ENCODE results near the gene LGALS7B.
"Not testable (repeated sequence)": the region's sequence is repeated elsewhere in the genome, so short reads cannot be mapped to it uniquely, and the experiment has no call there.

LGALS7B gene

DNA sequence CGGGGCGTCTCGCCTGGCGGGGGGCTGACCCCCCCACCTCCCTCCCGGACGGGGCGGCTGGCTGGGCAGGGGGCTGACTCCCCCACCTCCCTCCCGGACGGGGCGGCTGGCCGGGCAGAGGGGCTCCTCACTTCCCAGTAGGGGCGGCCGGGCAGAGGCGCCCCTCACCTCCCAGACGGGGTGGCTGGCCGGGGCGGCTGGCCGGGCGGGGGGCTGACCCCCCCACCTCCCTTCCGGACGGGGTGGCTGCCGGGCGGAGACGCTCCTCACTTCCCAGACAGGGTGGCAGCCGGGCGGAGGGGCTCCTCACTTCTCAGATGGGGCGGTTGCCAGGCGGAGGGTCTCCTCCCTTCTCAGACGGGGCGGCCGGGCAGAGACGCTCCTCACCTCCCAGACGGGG is 8.8 kb downstream of the LGALS7B start:
- not testable (repeated sequence) for DNase-seq (ENCODE audit: low read depth)

DNA sequence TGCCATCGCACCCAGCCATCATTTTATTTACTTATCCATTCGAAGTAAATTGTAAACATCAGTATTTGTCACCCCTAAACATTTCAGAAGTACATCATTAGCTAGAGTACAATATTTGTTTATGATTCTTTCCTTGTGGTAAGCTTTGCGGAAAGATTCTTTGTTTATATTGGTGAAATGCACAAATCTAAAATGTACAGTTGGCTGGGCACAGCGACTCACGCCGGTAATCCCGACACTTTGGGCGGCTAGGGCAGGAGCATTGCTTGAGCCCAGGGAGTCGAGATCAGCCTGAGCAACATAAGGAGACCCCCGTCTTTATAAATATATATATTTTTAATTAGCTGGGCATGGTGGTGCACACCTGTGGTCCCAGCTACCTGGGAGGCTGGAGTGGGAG is 10.1 kb downstream of the LGALS7B start:
- DNase-seq (ENCODE audit: low read depth): no peak

DNA sequence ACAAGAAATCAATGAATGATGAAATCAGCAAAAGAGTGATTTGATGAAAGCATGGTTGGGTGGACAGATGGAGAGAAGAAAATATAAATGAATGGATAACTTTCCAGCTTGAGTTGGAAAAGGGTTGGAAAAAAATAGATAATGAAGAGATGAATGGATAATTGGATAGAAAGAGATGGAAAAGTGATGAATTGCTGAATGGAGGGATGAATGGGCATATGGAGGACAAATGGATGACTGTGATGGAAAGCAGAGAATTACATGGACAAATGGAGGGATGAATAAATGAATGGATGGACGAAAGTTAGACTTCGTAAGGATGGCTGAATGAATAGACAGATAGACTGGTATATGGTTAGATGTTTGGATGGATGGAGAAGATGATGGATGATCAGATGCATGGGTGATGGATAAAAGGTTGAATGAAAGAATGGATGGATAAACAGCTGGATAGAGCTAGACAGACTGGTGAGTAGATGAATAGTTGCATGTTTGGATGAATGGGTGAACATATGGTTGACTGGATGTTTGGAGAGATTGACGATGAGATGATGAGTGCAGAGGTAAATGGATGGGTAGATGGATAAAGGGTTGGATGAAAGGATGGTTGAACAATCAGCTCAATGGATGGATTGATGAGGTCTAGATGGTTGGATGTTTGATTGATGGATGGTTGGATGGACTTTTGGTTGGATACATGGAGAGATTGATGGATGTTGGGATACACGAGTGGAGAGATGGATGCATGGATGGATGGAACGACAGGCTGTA is 11.8 kb downstream of the LGALS7B start:
- DNase-seq (ENCODE audit: low read depth): no peak

DNA sequence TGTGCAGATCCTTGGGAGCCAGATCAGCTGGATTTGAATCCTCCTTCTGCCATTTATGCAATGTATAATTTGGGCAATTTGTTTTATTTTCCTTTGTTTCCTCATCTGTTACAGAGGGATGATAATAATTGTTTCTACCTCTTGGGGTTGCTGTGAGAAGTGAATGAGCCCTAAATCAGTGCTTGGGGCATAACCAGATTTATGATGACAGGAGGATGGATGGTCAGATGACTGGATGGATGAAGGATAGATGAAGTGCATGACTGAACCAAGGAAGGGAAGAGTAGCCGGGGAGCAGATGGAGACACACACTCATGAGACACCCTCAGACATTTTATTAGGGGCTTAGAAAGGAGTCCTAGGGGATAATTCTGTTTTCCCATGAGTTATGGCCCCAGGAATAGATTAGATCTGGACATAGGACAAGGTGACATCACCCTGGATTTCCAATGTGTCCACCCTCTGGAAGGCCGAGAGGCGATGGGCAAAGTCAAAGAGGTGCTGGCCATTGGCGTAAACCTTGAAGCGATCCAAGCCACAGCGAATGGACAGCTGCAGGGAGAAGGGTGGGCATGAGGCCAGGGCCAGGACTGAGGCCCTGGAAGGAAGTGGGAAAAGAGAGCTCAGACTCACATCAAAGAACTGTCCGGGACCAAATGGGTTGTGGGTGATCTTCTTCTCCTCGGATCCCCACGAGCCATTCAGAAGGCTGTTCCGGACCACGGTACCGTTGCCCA is 12.5 kb downstream of the LGALS7B start:
- DNase-seq (ENCODE audit: low read depth): no peak

DNA sequence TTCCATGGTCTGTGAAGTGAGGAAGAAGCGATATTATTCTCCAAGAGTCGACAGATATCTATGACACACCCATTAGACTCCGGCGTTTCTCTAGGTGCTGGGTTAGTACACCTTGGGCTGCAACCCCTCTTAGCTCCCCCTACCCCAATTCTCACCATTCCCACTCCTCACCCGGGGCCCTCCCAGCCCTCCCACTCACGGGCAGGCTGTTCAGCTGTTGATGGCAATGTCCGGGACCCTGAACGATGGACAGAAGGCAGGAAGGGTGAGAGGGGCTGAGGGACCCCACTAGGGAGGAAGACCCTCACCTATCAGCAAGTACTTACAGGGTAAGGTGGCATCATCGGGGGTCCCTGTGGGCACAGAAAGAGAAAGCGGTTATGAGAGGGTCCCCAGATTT is 14.5 kb downstream of the LGALS7B start:
- no peak for DNase-seq (ENCODE audit: low read depth)

DNA sequence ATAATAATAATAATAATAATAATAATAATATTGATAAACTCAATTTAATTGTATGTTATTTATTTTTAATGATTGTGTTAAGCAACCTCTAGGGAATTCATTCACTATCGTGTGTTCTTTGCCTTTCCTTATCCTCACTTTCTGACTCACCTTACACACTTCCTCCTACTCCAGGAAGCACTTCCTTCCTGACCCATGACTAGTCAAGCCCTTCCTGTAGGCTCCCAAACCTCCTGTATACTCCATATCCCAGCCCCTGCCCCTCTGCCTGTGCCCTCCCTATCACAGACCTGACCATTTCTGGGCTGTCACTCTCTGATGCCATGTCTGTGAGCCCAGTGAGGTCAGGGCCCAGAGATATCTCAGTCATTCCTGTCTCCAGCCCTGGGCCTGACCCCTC is 16.2 kb downstream of the LGALS7B start:
- DNase-seq (ENCODE audit: low read depth): peak; percentile 11

DNA sequence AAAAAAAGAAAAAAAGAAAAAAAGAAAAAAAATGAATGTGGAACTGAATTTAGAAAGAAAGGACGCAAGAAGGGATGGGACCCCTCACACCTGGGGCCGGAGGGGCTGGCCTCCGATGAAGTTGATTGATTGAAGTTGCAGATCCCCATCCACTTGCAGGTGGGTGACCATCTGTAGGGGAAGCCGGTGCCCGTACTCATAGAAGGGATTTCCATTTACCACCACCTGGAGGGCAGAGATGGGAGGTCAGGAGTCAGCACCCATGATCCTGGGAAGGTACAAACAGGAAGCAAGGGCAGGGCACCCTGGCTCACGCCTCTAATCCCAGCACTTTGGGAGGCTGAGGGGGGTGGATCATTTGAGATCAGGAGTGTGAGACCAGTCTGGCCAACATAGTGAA is 17.4 kb downstream of the LGALS7B start:
- DNase-seq (ENCODE audit: low read depth): no peak

DNA sequence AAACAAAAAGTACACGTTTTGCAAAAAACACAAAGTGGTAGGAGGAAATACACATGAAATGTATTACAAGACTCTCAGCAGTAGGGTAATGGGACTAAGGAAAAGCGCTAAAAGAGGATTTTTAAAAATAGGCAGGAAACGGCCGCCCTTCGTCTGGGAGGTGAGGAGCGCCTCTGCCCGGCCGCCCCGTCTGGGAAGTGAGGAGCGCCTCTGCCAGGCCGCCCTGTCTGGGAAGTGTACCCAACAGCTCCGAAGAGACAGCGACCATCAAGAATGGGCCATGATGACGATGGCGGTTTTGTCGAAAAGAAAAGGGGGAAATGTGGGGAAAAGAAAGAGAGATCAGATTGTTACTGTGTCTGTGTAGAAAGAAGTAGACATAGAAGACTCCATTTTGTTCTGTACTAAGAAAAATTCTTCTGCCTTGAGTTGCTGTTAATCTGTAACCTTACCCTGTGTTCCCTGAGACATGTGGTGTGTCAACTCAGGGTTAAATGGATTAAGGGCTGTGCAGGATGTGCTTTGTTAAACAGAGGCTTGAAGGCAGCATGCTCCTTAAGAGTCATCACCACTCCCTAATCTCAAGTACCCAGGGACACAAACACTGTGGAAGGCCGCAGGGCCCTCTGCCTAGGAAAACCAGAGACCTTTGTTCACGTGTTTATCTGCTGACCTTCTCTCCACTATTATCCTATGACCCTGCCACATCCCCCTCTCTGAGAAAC is 18.5 kb downstream of the LGALS7B start:
- DNase-seq (ENCODE audit: low read depth): not testable (repeated sequence)

DNA sequence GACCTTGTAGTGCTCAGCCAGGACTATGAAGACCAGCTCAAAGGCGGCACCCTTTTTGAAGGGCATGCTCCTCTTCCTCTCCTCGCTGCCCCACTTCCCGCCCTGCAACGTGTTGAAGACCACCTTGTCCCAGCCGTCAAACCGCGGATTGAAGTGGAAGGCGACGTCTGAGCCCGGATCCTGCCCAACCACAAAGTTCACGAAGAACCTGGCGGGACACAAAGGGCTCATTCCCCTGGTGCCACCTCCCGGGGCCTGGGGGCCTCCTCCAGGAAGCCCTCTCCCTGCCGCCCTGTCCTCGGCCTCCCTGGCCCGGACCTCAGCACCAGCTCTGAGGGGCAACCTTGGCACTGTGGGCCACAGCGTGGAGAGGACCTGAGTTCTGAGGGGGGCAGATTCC is 19.7 kb downstream of the LGALS7B start:
- no peak for DNase-seq (ENCODE audit: low read depth)

DNA sequence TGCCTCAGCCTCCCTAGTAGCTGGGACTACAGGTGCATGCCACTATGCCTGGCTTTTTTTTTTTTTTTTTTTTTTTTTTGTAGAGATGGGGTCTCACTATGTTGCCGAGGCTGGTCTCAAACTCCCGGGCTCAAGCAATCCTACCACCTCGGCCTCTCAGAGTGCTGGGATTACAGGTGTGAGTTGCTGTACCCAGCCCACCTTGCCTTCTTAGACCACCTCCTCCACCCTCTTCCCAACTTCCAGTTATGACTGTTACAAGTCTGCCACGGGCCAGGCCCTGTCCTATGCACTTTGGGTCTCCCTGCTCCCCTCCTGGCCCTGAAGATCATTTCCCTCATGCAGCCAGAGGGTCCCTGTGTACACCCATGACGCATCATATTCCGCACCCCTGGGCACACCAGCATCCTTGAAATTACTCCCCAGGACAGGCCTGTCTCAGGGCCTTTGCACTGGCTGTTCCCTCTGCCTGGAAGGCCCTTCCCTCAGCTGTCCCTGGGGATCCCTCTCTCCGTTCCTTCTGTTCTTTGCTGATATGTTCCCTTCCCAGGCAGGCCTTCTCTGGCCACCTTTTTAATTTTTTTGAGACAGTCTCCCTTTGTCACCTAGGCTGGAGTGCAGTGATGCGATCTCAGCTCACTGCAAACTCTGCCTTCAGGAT is 20.7 kb downstream of the LGALS7B start:
- DNase-seq (ENCODE audit: low read depth): no peak

DNA sequence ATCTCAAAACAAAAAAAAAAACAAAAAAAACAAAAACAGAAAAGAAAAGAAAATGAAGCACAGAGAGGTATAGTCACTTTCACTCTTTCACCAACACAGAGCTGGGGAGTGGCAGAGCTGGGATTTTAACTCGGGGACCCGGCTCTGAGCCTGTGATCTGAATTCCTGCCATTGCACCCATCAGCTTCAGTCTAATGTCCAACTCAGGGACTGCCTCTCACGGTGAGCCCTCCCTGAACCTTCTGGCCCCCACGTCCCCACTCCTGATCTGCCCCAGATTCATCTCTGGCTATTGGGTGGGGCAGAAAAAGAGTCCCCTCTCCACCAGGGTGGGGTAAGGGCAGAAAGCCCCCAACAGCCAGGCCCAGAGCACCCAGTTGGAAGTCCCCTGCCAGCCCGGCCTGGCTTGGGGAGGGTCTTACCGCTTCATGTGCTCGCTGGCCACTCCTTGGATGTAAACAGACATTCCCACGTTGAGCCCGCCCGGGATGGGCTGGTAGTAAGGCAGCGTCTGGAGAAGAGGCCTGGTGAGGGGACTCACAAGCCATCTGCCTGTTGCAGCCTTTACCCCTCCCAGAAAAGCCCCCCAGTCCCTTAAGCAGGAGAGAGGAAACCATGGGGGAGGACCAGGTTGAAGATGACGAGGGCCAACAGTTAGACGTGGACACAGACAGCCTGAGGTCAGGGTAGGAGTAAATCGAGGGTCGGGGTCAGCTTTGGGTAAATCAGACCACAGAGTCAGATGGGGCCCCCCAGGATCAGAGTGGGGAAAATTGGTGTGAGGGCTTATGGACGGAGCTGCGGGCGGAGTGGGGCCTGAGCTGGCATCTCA is 23.2 kb downstream of the LGALS7B start:
- DNase-seq (ENCODE audit: low read depth): no peak

DNA sequence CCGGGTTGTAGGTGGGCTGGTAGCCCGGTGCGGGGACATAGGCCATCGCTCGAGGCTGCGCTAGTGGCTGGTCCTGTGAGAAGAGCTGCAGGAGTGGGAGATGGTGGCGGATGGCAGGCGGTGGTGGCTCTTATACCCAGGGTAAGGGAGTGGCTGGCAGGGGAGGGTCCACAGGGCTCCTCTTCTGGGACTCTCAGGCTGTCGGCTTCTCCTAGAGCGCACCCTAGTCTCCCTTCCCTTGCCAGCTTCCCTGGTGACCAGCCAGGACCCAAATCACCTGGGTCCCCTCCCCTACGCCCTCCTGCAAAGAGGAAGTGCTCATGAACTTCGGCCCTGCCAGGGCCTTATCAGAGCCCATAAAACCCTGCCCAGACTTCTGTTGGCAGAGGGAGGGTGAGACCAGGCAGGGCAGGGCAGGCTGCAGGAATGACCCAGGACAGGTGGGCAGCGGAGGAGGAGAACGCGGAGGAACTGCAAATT is 23.9 kb downstream of the LGALS7B start, which contains the start of gene LGALS4:
LGALS4 (minus strand) TSS at position 105 of the 480 bp plus-strand sequence; CDS start at position 46, 59 bp downstream.
- DNase-seq (ENCODE audit: low read depth): no peak

DNA sequence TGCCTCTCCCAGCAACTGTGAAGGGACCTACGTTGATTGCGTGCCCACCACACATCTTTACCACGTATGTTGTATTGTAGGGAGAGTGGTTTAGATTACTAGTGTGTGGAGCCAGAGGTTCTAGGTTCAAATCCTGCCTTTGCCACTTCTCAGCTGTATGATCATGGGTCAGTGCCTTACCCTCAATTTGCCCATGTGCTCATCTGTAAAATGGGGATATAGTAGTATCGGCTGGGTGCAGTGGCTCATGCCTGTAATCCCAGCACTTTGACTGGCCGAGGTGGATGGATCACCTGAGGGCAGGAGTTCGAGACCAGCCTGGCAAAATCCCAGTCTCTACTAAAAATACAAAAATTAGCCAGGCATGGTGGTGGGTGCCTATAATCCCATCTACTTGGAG is 24.3 kb downstream of the LGALS7B start:
- no peak for DNase-seq (ENCODE audit: low read depth)

DNA sequence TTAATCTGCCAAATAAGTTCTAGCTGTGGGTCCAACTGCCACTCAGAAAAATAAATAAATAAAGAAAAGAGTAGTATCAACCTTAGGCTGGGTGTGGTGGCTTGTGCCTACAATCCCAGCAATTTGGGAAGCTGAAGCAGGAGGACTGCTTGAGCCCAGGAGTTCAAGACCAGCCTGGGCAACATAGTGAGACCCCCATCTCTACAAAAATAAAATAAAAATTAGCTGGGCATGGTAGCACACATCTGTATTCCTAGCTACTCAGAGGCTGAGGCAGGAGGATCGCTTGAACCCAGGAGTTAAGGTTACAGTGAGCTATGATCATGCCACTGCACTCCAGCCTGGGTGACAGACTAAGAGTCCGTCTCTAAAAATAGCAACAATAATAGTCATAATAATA is 24.9 kb downstream of the LGALS7B start:
- not testable (repeated sequence) for DNase-seq (ENCODE audit: low read depth)

DNA sequence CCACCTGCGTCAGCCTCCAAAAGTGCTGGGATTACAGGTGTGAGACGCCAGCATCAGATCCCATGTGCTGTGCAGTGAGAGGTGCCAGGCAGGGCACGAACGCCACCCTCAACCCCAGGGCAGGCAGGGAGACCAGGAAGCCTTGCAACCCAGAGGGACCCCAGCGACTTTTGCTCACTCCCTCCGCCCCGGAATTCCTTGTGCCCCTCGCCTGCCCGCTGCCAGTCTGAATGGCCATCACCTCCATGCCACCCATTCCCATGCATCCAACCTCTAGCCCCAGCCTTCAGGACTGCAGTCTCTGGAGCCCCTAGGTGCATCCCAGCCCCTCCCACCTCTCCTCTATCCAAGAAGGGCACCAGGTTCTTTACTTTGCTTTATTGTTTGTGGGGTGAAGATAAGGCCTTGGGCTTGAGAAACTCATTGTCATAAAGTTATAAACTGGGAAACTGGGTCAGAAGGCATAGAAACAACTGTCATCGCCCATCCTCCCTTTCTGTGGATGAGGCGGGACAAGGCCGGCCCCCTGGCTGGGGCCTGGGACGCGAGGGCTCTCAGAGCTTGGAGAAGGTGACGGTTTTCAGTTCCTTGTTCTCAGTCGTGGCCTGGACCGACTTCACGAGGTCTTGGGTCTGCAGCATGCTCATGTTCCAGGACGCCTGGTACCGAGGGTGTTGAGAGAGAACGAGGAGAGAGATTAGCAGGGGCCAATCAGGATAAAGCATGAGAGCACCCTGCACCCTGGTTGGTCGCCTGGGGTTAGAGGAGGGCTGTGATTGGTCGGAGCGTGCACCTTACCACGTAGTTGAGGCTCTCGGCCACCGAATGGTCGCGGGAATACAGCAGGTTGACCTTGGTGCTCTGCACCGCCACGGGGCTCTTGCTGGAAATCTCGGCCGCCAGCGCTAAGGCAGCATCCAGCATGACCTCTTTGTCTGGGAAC is 26.3 kb downstream of the LGALS7B start:
- no peak for DNase-seq (ENCODE audit: low read depth)

DNA sequence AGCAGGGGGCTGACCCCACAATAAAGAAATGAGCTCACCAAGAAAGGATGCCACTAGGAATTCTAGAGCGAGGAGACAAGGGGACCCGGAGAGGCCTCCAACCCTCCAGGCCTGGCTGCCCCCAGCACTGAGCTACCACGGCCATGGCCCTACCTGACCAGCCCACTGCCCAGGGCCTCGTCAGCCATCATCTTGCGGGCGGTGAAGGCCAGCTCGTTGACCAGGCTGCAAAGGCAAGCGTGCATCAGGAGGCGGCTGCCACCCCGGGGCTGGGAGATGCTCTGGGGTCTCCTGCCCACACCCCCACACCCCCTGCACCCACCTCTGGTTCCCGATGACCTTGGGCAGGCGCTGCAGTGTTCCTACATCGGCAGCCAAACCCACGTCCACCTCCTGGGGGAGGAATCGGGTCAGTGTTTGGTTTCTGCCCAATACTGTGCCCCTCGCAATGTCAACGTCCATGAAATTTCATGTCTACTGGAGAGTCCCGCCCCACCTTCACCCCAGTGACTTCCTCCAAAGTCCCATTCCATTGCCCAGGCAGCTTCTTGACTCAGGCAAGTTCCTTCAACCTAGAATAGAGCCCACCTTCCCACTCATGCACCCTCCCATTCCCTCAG is 27.2 kb downstream of the LGALS7B start:
- DNase-seq (ENCODE audit: low read depth): no peak

DNA sequence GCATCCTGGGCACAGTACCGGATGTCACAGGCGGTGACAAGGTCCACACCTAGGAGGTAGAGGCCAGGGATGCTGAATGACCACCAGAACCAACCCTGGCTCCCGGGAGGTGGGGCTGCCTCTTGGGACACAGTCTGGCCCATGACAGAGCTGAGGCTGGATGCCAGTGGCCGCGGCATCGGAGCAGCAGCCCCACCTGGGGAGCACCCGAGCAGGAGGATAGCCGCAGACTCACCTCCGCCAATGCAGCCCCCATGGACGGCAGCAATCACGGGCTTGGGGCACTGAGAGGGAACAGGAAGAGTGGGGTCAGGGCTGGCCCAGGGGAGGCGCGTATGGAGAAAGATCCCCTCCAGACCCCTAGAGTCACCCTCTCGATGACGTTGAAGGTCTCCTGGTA is 28.1 kb downstream of the LGALS7B start:
- no peak for DNase-seq (ENCODE audit: low read depth)

DNA sequence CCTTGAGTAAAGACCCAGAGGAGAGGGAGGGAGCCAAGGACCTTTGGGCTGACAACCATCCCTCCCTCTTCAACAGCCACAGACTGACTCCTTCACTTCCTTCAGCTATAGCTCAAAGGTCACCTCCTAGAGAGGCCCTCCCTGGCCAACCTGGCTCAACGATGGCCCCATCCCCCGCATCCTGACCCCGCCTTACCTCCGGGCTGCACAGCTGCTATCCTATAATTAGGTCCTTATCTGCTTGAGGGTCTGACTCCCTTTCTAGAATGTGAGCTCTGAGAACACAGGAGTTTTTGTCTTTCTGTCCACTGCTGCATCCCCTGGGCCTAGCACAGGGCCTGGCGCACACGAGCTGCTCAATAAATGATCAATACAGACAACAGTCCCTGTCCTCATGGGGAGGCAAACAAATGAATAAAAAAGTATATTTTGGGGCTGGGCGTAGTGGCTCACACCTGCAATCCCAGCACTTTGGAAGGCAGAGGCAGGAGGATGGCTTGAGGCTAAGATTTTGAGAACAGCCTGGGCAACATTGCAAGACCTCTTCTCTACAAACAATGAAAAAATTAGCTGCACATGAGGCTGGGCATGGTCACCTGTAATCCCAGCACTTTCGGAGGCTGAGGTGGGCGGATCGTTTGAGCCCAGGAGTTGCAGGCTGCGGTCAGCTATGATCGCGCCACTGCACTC is 30.4 kb downstream of the LGALS7B start:
- no peak for DNase-seq (ENCODE audit: low read depth)

DNA sequence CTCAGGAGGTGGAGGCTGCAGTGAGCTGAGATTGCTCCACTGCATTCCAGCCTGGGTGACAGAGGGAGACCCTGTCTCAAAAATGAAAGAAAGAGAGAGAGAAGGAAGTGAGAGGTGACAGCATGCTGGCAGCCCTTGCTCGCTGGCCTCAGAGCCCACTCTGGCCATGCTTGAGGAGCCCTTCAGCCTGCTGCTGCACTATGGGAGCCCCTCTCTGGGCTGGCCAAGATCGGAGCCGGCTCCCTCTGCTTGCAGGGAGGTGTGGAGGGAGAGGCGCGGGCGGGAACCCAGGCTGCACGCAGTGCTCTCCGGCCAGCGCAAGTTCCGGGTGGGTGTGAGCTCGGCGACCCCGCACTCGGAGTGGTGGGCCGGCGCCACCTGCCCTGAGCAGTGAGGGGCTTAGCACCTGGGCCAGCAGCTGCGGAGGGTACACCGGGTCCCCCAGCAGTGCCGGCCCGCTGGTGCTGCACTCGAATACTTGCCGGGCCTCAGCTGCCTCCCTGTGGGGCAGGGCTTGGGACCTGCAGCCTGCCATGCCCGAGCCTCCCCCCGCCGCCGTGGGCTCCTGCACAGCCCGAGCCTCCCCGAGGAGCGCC is 32.3 kb downstream of the LGALS7B start:
- DNase-seq (ENCODE audit: low read depth): not testable (repeated sequence)

All from EH (cell line).